PFSK-1 (cell line): ENCODE results near the gene MAPRE3.

ENCODE experiments used
- POLR2AphosphoS5 ChIP-seq: IDR thresholded peaks from 2 replicates; pipeline ENCODE4 v1.6.1; 2012; ENCODE audit warnings: low read depth, mild to moderate bottlenecking, control low read depth, low read length, moderate library complexity
- TAF1 ChIP-seq: IDR thresholded peaks from 2 replicates; pipeline ENCODE4 v1.6.1; 2012; ENCODE audit warnings: low read length, control low read depth, borderline replicate concordance; ENCODE audit not compliant: insufficient read depth

GRCh38 chr2:26980971-26981370 is 10.5 kb downstream of the MAPRE3 start:
- no peak for TF ChIP-seq POLR2AphosphoS5
- TF ChIP-seq TAF1: no peak
